HFFc6 (cell line): Measurements from ENCODE around the gene COX4I1. TPM values are rescaled to one million over a fixed set of nuclear protein-coding genes. Genes with fewer than 3 reads are reported as not detected.

ENCODE experiments used
- DNase-seq: peaks from one replicate; pipeline ENCODE4 v3.0.0-alpha.2; 2018
- H3K27ac Mint-ChIP-seq: 2 replicates; pipeline ENCODE4 v1.8.0; 2020; ENCODE audit warnings: mild to moderate bottlenecking, mixed read lengths
- H3K27me3 Mint-ChIP-seq: 2 replicates; pipeline ENCODE4 v1.8.0; 2021; ENCODE audit warnings: mild to moderate bottlenecking, moderate library complexity, mixed read lengths; ENCODE audit not compliant: insufficient read depth
- H3K36me3 Mint-ChIP-seq: 2 replicates; pipeline ENCODE4 v1.8.0; 2021; ENCODE audit warnings: low read depth, mixed read lengths
- H3K4me1 Mint-ChIP-seq: 2 replicates; pipeline ENCODE4 v1.8.0; 2020; ENCODE audit warnings: low read depth, mixed read lengths
- H3K4me3 Mint-ChIP-seq: 2 replicates; pipeline ENCODE4 v1.8.0; 2020; ENCODE audit warnings: mild to moderate bottlenecking, moderate library complexity, mixed read lengths
- H3K9me3 Mint-ChIP-seq: 2 replicates; pipeline ENCODE4 v1.8.0; 2020; ENCODE audit warnings: mild to moderate bottlenecking, mixed read lengths
- total RNA-seq, 6 experiments: library from RNA; stranded (reverse); fragmentation: NEBNext Ultra II Directional; extraction: Animal tissue kit (Norgen Biotek cat#: 25700); gene quantifications; 2 replicates in 1 of 6; 3 replicates in 5 of 6; pipeline ENCODE4 v1.2.3, GENCODE V29; 2021
- TF ChIP-seq, protein P1 (sequence below): fragments of 200-600 bp; sonication (generic); IDR thresholded peaks from 2 replicates; pipeline ENCODE4 v1.5.0; 2021; ENCODE audit warnings: antibody characterized with exemption, mild to moderate bottlenecking

Gene COX4I1
- total RNA-seq, 6 experiments from 2014 or later = 427 to 518 (median 497) TPM

- no peaks in the 10 kb centered on the region for H3K36me3 Mint-ChIP-seq
- peaks cover 9% of the 10 kb centered on the region for H3K9me3 Mint-ChIP-seq
- H3K27me3 Mint-ChIP-seq = peaks cover 43% of the 10 kb centered on the region
- H3K27ac Mint-ChIP-seq = no peak overlapping the region
- no peaks in the 10 kb centered on the region for H3K4me1 Mint-ChIP-seq
- TF ChIP-seq, protein P1, sequence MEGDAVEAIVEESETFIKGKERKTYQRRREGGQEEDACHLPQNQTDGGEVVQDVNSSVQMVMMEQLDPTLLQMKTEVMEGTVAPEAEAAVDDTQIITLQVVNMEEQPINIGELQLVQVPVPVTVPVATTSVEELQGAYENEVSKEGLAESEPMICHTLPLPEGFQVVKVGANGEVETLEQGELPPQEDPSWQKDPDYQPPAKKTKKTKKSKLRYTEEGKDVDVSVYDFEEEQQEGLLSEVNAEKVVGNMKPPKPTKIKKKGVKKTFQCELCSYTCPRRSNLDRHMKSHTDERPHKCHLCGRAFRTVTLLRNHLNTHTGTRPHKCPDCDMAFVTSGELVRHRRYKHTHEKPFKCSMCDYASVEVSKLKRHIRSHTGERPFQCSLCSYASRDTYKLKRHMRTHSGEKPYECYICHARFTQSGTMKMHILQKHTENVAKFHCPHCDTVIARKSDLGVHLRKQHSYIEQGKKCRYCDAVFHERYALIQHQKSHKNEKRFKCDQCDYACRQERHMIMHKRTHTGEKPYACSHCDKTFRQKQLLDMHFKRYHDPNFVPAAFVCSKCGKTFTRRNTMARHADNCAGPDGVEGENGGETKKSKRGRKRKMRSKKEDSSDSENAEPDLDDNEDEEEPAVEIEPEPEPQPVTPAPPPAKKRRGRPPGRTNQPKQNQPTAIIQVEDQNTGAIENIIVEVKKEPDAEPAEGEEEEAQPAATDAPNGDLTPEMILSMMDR = no peak
- DNase-seq = no peak
- H3K4me3 Mint-ChIP-seq = no peak overlapping the region
These were observed 54.4 kb downstream of the COX4I1 start for GRCh38 chr16:85853547-85854545.

DNA sequence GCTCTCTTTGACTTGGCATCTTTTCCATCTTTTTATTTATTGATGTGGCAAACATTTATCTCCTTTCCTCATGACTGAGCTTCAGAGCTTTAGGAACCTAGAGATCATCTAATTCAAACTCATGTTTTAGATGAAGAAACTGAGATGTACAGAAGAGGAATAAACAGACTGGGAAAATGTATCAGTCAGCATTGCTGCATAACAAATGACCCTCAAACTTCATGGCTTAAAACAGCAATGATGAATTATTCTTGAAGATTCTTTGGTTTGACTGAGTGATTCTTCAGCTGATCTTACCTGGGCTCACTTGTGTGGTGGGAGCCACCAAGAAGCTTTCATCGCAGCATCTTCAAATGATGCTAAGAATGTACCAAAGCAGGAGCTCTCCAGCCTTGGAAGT, 55.4 kb downstream of the COX4I1 start:
- H3K36me3 Mint-ChIP-seq = no peaks in the 10 kb centered on the region
- H3K27me3 Mint-ChIP-seq = peaks cover 40% of the 10 kb centered on the region
- DNase-seq = no peak
- H3K9me3 Mint-ChIP-seq = peaks cover 9% of the 10 kb centered on the region
- TF ChIP-seq, protein P1 = no peak
- no peak overlapping the region for H3K27ac Mint-ChIP-seq
- H3K4me1 Mint-ChIP-seq = no peaks in the 10 kb centered on the region
- H3K4me3 Mint-ChIP-seq = no peak overlapping the region

DNA sequence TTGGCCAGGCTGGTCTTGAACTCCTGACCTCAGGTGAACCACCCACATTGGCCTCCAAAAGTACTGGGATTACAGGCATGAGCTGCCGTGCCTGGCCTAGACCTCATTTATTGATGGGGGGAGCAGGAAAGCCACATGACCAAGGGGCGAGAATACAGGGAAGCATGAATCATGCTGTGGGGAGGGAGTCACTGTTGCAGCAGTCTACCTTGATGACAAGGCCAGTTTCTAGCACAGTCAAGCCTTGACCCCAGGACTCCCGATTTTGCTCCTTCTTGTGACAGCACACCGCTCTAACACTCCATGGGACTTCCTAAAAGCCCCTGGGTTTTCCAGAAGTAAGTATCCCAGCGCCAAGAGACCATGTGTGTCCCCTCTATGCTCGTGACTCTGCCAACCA, 56.6 kb downstream of the COX4I1 start:
- Mint-ChIP-seq H3K4me1 (no peaks in the 10 kb centered on the region), H3K27me3 (peaks cover 33% of the 10 kb centered on the region), H3K27ac (no peak overlapping the region), H3K9me3 (peaks cover 9% of the 10 kb centered on the region), H3K4me3 (no peak overlapping the region), H3K36me3 (no peaks in the 10 kb centered on the region)
- TF ChIP-seq, protein P1 = no peak
- DNase-seq = no peak

DNA sequence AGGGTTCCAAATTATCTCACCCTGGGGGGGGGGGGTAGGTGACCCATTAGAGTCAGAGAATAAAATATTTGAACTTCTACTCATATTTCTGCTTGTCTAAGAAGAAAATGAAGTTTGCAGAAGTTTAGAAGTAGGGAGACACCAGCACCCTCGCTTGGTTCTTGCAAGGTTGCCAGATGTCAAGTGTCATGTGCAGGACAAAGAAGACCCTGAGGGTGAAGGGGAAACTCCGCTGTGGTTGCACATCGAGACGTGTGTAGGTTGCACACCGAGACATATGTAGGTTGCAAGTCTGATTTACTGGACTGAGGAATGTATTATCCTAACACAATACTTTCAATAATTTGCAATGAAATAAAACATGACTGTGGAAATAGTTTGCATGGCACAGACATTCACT, 57.1 kb downstream of the COX4I1 start:
- H3K27me3 Mint-ChIP-seq = peaks cover 30% of the 10 kb centered on the region
- no peak overlapping the region for H3K27ac Mint-ChIP-seq
- DNase-seq = no peak
- H3K4me3 Mint-ChIP-seq = no peak overlapping the region
- H3K36me3 Mint-ChIP-seq = no peaks in the 10 kb centered on the region
- TF ChIP-seq, protein P1 = no peak
- no peaks in the 10 kb centered on the region for H3K4me1 Mint-ChIP-seq
- peaks cover 9% of the 10 kb centered on the region for H3K9me3 Mint-ChIP-seq

Other genes starting within 250 kb of the COX4I1 start
- gene GSE1, start 186.4 kb upstream of the COX4I1 start, total RNA-seq = 10 to 100 TPM; 49.2 to 62.3 (median 58.1) TPM
- gene GINS2, start 110.7 kb upstream of the COX4I1 start, total RNA-seq = 10 to 100 TPM; 11.8 to 24.6 (median 21.0) TPM
- 10 to 100 TPM; 13.4 to 18.6 (median 15.7) TPM for gene C16orf74, start 48.6 kb upstream of the COX4I1 start, total RNA-seq
- 10 to 100 TPM; 31.7 to 38.4 (median 36.6) TPM for gene EMC8, start 151 bp upstream of the COX4I1 start, total RNA-seq
- not detected for gene IRF8, start 99.5 kb downstream of the COX4I1 start, total RNA-seq